NCI-H1436 treated with DMSO at 0.1 percent for 48 hours (cell line): ENCODE data around the gene ZFYVE28.

Experiments used
- DNase-seq: peaks from one replicate; lab custom pipeline; 2025; lab: John Stamatoyannopoulos, UW

Gene ZFYVE28

GRCh38 chr4:2272026-2272827 lies 146.2 kb downstream of the ZFYVE28 start:
- DNase-seq: no peak

DNA sequence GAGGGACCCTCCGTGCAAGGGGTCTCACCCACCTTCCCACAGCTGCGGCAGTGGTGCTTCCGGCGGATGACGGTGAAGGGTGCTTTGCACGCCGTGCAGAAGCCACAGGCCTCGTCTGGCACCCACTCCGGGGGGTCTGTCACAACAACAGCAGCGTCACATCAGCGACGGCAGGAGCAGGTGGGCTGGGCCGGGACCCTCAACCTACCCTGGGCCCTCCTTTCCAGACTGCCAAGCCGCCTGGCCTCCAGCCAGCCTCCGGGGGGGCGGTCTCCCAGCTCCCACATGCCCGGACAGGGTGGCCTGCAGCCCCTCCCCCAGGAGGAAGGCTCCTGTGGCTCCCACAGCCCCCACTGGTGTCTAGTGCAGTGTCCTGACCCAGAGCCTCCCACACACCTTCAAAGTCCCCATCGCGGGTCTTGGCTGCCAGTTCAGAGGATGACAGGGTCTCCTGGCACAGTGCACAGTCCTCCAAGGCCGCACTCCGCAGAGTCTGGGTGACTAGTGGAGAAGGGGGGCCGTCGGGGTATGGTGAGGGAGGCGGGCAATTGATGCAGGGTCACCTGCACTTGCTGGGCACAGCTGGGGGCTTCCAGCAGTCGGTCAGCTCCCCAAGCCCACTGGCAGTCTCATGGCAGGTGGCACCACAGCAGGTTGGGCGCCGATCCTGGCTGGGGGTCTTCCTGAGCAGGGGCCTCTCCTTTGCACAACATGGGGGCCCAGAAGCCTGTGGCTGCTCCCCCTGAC lies 147.0 kb downstream of the ZFYVE28 start:
- no peak for DNase-seq

GRCh38 chr4:2270341-2271165 lies 147.9 kb downstream of the ZFYVE28 start:
- DNase-seq: no peak

DNA sequence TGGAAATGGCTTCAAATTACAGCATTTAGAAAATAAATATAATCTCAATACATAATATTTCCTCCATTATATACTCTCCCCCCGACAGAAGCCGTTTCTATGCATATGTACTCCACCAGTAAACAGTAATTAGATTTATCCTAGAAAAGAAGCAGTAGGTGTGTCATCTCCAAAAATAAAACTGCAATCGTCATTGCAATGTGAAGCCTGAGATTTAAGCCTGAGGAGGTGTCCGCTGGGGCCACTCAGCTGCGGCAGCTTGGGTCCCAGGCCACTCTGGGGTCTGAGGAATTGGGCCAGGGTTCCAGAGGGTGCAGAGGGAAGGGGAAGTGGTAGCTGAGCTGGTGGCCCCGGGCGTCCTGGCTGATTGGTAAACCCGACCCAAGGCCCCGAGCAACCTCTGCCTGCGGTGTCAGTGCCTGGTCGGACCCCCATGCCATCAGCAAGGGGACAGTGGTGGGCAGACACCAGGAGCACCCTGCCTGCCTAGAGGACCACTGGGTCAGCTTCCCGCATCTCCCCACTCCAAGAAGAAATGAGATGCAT lies 148.8 kb downstream of the ZFYVE28 start:
- no peak for DNase-seq

DNA sequence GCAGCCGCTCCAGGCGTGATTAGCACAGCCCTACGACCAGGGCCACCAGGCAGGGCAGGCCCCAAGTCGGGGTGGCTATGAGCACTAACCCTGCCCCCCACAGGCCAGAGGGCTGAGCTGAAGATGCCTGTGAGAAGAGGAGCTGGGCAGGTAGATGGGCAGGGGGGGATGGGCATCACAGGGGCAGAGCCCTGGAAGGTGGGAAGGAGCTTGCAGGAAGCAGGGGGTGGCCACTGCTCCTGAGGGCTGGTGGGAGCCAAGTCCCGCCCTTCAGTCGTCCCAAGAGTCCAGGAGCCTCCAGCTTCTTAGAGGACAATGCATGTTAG lies 149.3 kb downstream of the ZFYVE28 start:
- no peak for DNase-seq

DNA sequence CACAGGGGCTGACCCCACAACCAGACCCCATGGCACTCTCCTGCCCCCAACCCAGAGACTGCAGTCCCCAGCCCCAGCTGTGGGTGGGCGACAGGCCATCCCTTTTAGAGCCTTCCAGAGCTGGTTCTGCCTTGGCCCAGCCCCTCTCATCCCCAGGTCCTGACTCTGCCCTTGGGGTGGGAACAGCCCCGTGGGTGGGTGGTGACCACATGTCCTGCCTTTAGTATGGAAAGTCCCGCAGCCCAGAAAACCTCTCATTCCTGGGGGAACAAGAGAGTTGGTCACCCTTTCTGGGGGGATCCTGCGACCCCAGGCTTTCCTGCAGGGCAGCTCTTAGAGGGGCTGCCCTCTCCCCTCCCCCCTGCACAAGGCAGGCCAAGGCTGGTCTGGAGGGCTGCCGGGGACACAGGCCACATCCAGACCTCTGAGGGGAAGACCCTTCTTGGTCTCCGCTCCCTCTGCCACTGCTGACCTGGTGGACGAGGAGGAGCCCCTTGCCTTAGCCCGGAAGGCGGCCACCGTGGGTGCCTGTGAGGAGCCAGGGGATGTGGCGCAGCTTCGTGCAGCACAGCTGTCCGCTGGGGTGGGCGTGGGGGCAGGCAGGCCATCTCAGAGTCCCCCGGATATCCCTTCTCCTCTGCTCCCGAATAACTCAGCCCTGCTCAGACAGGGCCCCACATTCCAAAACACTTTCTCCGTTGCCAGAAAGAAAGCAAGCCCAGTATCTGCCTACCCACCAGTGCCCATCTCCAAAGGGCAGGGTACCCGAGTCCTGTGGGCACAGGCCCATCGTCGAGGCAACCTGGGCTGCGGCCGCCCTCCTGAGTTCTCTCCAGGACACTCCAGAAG lies 149.9 kb downstream of the ZFYVE28 start:
- DNase-seq: no peak

GRCh38 chr4:2267841-2268240 lies 150.6 kb downstream of the ZFYVE28 start:
- DNase-seq: no peak

DNA sequence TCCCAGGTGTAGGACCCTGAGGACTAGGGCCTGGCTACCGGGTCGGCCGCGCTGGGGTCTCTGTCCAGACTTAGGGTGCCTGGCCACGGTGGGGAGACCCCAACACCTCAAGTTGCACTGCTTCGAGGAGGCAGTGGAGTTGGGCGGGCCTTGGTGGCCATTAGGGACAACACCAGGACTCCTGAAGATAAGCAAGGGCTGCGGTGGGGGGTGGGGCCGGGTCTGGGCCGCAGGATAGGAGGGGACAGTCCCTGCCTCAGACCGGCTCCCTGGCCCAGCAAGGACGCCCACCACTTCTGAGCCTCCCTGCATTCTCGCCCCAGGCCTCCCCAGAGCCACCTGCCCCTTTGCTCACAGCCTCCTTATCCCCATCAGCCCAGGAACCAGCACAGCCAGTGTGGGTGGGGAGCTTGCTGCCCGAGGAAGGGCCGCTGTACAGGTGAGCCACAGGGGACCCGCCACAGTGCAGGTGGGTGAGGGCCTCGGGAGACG lies 151.1 kb downstream of the ZFYVE28 start:
- DNase-seq: no peak

GRCh38 chr4:2266821-2267220 lies 151.6 kb downstream of the ZFYVE28 start:
- DNase-seq: no peak

DNA sequence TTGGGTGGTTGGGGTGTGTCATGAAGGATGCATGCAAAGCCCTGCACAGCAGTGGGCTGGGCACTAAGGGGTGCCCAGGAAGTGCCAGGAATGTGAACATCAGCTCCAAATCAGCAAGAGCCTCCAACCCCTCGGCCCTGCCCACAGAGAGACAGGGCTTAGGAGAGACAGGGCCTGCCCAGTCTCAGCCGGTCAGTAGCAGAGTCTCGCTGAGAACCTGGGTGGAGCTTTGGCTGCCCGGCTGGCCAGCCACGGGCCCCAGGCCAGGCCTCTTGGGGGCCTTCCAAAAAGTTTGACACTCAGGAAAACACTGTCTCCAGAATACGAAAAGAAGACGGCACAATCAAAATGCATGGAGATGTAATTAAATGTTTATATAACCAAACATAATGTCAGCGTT lies 152.3 kb downstream of the ZFYVE28 start:
- DNase-seq: no peak

DNA sequence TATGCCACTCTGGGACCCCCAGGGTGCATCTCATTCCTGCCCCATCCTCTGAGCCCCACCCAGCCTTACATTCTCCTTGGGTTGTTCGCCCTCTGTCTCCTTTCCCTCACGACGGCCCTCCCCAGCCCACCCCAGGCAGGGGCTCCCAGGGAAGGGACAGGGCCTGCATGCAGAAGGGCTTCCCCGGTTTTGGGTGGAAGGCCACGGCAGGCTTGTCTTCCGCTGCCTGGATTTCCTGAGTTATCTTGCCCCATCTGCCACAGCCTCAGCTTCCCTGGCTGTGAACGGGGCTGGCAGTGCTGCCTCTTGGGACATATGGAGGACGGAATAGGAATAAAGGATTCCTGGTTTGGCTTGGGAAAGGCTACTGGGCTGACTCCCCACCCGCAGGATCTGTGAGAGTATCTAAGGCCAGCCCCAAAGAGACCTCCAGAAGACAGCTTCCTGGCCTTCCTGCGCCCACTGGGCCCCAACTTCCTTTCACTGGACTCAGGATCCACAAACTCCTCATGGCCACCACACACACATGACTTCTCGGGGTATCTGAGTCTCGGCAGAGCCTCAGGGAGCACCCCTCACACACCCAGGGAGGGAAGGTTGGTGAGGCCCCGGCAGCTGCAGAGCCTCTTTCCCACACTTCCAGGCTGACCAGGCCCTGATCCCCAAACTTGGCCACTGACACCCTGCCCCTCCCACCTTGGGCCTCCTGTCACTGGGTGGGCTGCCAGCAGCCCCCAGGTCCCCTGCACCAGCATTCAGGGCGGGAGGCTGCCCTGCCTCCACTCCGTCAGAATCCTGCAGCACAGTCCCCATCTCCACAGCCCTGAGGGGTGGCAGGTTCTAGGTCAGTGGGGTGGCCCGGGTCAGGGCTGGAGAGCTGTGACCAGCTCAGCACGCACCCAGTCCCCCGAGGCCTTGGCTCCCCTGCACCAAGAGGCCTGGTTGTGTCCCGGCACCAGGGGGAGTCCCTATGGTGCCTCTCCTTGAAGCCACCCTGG lies 153.0 kb downstream of the ZFYVE28 start:
- DNase-seq: no peak

DNA sequence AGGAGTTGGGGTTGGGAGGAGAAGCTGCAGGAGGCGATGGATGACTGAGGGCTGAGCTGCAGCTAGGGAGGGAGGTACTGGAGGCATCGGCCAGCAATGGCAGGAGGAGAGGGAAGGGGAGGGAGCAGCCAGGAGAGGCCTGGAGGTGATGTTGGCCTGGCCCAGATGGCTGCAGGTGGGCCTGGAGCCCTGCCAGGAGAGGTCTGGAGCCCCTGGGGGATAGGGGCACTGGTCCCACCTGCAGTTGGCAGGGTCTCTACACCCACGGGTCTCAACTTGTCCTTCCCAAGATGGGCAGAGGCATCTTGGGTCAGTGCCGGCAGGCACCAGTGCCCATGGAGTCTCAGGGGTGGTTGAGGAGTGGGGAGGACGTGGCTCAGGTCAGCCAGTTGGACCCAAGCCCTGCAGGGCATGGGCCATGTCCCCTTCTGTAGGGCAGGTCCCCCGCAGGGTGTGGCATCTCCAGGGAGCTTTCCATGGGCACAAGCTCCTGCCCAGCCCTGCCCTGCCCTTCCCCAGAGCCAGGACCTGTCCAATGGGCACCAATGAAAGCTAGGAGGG lies 153.9 kb downstream of the ZFYVE28 start:
- no peak for DNase-seq

DNA sequence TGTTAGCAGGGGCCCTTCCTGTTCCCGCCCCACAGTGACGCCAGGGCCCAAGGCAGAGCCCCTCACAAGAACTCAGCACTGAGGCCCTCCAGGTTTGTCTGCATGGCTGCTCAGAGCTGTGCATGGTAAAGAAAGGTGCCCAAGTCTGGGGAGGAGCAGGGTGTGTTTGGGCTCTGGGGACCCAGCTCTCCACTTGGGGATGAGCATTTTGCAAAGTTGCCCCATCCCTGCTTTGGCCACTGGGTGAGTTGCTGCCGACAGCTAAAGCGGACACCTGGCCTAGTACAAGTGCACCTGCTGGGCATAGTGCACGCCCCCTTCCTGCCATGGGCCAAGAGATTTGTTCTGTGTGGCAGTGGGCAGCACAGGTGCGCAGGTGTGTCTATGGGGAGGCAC lies 154.5 kb downstream of the ZFYVE28 start:
- no peak for DNase-seq

GRCh38 chr4:2262944-2263250 lies 155.5 kb downstream of the ZFYVE28 start:
- no peak for DNase-seq

- peak; percentile 67 for DNase-seq
These were observed 156.1 kb downstream of the ZFYVE28 start for GRCh38 chr4:2262145-2262943.

DNA sequence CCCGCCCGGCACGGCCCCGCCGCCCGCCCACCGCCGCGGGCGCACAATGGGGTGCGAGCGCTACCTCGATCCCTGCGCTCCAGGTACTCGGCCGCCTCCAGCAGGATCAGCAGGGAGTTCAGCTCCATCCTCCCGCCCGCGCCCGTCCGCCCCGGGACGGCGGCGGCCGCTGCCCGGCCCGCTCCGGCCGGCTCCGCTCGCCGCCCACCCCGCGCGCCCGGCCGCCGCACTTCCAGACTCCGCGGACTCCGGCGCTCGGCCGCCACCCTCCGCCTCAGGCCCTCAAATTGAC lies 156.6 kb downstream of the ZFYVE28 start, which contains the start of gene MXD4:
MXD4 (minus strand) TSS at position 257 of the 292 bp plus-strand sequence; CDS start at position 128, 129 bp downstream.
- DNase-seq: no peak

- DNase-seq: no peak
These were observed 157.2 kb downstream of the ZFYVE28 start for GRCh38 chr4:2261110-2261852.

- no peak for DNase-seq
These were observed 157.9 kb downstream of the ZFYVE28 start for GRCh38 chr4:2260344-2261109.
